ENCODE results near the gene CD200.

CD200 gene

DNA sequence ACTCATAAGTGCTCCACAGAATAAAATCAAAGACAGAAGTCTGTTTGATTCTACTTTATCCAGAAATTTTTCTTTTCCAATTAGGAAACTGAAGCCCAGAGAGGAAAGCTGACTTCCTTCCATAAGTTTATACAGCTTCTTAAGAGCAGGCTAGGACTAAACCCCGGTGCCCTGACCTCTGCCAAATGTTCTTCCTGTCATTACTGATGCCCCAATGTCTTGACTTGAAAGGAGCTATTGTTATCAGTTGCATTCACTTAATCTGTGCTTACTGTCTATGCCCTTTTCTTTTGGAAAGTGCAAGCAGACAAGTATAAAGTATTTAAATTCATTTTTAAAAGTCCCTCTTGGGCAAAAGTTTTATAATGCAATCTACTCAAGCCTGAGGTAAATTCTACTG, 18.1 kb downstream of the CD200 start:
- TF ChIP-seq, protein P1, sequence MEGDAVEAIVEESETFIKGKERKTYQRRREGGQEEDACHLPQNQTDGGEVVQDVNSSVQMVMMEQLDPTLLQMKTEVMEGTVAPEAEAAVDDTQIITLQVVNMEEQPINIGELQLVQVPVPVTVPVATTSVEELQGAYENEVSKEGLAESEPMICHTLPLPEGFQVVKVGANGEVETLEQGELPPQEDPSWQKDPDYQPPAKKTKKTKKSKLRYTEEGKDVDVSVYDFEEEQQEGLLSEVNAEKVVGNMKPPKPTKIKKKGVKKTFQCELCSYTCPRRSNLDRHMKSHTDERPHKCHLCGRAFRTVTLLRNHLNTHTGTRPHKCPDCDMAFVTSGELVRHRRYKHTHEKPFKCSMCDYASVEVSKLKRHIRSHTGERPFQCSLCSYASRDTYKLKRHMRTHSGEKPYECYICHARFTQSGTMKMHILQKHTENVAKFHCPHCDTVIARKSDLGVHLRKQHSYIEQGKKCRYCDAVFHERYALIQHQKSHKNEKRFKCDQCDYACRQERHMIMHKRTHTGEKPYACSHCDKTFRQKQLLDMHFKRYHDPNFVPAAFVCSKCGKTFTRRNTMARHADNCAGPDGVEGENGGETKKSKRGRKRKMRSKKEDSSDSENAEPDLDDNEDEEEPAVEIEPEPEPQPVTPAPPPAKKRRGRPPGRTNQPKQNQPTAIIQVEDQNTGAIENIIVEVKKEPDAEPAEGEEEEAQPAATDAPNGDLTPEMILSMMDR (IDR thresholded peaks at IDR 0.05; ENCODE audit: low read depth, low read length) = no peak
- H3K4me3 ChIP-seq (ENCODE audit: low read depth, low read length) = no peak overlapping the region

- TF ChIP-seq, protein P1 (IDR thresholded peaks at IDR 0.05; ENCODE audit: low read depth, low read length) = no peak
- H3K4me3 ChIP-seq (ENCODE audit: low read depth, low read length) = no peak overlapping the region
These were observed 18.9 kb downstream of the CD200 start for GRCh38 chr3:112351823-112352222.

DNA sequence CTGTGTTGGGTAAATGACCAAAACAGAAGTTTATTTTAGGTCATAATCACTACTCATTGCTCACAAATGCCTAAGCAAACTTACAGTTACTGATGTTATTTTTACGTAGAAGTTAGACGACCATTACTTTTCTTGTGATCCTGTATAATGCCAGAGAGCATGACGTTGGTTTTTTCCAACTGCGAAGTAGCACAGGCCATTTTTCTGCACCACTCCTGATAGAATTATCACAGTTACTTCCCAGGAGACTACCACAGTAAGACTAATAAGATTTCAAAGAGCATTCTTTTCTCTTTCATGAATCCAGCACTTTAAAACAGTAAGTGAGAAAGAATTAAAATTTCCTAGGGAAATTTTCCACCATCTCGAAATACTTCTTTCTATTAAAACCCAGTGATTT, 19.8 kb downstream of the CD200 start:
- TF ChIP-seq, protein P1 (IDR thresholded peaks at IDR 0.05; ENCODE audit: low read depth, low read length) = no peak

DNA sequence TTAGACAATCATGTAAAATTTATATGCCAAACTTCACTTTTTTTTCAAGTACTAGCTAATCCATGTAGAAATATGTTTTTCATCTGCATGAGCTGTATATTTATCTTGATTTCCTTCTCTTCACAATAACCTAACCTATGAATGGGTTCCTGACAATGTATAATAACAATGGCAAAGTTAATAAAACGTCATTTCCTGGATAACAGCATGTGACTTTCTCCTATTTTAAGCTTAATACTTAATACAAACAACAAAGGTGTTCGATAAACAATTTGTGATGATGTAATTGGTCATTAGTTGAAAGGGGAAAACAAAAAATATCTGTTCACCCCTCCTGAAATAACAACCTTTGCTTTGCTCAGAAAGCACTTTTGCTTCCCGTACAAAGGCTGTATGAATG, 20.4 kb downstream of the CD200 start:
- no peak overlapping the region for H3K4me3 ChIP-seq (ENCODE audit: low read depth, low read length)

More for the DNA sequence above, 19.8 kb downstream of the CD200 start:
- H3K4me3 ChIP-seq (ENCODE audit: low read depth, low read length) = no peak overlapping the region

DNA sequence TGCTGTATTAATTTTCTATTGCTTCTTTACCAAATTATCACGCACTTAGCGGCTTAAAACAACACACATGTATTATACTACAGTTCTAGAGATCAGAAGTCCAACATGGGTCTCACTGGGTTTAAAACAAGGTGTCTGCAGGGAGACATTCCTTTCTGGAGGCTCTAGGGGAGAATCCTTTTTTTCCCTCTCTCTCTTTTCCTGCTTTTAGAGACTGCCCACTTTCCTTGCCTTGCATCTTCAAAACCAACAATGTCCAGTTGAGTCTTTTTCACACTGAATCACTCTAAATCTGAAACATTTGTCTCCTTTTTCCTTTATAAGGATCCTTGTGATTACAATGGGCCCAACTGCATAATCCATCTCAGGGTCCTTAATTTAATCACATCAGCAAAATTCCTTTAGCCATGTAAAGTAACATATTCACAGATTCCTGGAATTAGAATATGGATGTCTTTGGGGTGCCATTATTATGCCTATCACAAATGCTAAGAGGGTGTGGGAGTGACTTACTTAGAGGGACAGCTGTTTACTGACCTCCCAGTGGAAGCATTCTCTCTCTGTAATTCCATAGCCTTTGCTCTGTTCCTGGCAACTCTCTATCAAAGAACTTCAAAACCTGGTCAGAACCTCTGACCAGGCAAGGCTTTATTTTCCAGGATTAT, 21.8 kb downstream of the CD200 start:
- TF ChIP-seq, protein P1 (IDR thresholded peaks at IDR 0.05; ENCODE audit: low read depth, low read length) = no peak
- H3K4me3 ChIP-seq (ENCODE audit: low read depth, low read length) = no peak overlapping the region

More for the DNA sequence above, 20.4 kb downstream of the CD200 start:
- TF ChIP-seq, protein P1 (IDR thresholded peaks at IDR 0.05; ENCODE audit: low read depth, low read length) = no peak

DNA sequence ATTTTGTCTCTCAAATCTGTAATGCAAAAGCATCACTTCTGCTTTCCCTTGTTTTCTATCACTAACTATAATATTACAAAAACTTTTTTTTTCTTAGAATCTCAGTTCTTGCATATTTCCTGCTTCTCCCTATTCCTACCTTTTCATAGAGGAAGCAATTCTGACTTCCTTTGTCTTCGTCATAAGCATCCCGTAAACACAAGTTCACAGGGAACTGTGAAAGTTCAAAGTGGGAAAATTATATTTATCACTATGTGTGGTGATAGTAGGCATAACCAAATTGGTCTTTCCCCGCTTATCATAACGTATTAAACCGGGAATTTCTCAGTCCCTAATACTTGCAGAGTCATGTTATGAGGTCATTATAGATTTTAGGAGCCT, 22.3 kb downstream of the CD200 start:
- TF ChIP-seq, protein P1 (IDR thresholded peaks at IDR 0.05; ENCODE audit: low read depth, low read length) = no peak
- no peak overlapping the region for H3K4me3 ChIP-seq (ENCODE audit: low read depth, low read length)

DNA sequence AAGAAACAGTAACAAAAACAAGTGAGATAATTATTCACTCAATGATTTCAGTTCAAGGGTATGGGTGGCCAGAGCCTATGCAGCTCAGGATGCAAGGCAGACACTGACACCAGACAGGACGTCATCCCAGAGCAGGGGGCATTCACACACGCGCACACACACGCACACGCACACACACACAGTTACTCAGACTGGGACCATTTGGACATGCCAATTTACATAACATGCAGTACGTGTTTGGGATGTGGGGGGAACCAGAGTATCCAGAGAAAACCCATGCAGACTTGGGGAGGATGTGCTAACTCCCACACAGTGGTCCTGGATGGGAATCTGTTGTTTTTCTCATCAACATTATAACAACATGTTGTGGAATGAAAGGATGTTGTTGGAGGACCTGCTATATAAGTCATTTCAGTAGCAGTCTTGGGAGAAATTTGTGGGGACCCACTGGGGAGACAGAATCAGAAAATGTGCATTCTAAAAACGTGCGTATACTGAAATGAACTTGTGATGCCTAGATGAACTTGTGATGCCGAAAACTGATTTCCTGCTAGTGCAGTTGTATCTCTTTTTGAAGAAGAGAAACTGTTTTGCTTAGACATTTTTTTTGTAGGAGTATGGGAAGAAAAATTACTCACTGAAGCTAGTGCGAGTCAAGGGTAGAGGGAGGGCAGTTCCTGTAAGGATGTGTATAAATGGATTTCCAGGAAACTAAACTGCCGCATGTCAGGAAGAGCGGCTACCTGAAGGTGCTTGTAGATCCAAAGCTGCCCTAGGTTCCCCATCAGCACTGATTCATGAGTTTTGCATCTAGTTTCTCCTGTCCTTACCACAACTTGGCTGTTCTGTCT, 25.2 kb downstream of the CD200 start:
- H3K4me3 ChIP-seq (ENCODE audit: low read depth, low read length) = peak overlapping the region; percentile 38
- TF ChIP-seq, protein P1 (IDR thresholded peaks at IDR 0.05; ENCODE audit: low read depth, low read length) = no peak
